NCI-H1092 (cell line): ENCODE results near the gene STAC3.
A peak's percentile ranks its signal among the peaks of the same experiment; 100 is the strongest.

Experiments
- DNase-seq: peaks from one replicate; lab custom pipeline; 2025; lab: John Stamatoyannopoulos, UW

The STAC3 gene

DNA sequence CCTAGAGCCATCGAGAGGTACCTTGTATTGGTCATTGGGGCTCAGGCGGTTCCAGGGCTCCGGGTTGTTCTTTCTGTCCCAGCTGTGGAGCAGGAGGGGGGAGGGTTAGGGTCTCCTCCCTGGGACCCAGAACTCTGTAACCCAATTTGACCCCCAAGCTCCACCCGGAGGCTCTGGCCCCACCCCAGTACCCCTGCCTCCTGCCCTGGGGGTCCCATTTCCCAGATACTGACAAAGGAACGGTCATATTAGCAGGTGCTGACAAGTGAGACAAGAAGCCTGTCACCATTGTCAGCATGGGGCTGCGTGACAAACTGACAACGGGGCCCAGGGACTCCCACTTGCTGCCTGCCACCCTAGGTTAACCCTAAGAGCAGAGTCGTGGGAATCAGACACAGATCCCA, 15.3 kb downstream of the STAC3 start:
- DNase-seq = no peak

DNA sequence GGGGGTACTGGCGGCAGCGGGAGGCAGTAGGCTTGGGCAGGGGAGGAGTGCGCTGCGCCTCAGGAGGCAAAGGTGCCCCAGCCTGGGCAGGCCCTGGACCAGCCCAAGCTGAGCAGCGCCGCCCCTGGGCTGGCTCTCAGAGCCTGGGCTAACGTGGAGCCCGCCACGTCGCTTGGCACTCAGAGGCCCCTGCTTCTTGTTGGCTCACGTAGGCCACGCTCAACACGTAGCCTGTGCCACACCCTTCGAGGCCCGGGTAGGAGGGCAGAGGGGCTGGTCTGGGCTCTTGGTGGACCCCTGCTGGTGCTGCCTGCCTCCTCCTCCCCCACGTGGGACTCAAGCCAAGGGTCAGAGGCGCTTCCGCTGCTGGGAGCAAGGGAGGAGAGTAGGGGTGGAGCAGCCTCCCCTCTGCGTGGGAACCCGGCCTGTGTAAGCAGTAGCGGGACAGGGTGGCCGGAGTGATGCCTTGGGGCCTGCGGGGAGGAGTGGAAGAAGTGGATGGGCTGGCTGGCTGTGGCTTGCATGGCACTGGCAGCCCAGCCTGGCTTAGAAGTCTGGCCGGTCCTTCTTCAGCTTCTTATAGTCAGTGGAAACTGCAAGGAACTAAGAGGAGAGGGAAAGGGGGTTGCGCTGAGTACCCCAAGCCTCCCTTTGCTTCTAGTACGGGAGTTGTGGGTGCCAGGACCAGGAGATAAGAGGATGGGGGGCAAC, 15.8 kb downstream of the STAC3 start:
- no peak for DNase-seq

DNA sequence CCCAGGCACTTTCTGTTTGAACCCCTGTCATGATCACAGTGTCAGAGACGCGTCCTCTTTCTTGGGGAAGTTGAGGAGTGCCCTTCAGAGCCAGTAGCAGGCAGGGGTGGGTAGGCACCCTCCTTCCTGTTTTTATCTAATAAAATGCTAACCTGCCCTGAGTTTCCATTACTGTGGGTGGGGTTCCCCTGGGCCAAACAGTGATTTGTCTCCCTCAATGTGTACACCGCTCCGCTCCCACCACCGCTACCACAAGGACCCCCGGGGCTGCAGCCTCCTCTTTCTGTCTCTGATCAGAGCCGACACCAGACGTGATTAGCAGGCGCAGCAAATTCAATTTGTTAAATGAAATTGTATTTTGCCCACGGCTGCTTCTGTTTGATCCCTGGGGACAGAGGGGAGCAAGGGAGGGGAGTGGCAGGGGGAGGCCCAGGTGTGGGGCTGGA, 16.4 kb downstream of the STAC3 start:
- DNase-seq = no peak

DNA sequence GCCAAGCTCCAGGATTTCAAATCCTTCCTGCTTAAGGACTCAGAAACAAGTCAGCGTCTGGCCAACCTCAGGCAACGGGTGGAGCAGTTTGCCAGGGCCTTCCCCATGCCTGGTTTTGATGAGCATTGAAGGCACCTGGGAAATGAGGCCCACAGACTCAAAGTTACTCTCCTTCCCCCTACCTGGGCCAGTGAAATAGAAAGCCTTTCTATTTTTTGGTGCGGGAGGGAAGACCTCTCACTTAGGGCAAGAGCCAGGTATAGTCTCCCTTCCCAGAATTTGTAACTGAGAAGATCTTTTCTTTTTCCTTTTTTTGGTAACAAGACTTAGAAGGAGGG, 16.8 kb downstream of the STAC3 start:
- no peak for DNase-seq

DNA sequence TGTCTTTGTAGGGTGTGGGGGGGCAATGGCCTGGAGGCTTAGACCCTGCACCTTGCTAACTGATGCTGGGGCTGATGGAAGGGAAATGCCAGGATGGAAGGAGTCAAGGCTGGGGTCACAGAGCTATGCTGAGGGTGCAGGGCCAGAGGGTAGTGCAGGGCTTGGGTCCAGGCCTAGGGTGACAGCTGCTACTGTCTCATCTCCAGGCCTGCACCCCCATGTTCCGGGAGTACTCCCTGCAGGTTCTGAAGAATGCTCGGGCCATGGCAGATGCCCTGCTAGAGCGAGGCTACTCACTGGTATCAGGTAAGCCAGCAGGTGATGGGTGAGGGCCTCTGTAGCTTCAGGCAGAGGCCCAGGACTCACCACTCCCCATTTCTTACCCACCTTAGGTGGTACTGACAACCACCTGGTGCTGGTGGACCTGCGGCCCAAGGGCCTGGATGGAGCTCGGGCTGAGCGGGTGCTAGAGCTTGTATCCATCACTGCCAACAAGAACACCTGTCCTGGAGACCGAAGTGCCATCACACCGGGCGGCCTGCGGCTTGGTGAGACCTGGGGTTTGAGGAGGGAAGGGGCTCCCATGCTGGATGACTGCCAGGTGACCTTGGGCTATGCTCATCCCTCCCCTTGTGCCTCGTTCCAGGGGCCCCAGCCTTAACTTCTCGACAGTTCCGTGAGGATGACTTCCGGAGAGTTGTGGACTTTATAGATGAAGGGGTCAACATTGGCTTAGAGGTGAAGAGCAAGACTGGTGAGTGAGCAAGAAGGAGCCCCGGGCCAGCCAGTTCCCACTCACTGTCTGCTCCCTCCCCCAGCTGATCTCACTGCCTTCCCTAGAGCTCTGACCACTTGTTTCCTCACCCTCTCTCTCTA, 17.4 kb downstream of the STAC3 start:
- DNase-seq = no peak

DNA sequence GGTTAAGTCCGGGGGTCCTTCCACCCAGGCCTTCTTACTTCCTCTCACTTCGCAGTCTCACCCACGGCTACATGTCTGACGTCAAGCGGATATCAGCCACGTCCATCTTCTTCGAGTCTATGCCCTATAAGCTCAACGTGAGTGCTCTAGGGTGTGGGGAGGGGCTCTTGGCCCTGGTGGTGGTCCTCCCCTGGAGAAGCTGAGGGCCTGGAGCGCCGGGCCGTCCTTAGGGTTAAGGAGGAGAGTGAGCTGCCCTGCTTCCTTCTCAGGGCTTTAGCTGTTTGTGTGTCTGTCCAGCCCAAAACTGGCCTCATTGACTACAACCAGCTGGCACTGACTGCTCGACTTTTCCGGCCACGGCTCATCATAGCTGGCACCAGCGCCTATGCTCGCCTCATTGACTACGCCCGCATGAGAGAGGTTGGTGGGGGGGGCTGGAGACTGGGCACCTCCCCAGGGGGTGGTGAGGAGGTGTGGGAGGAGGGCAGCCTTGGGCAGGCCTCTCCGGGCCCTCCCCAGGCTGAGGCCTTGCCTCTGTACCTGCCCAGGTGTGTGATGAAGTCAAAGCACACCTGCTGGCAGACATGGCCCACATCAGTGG, 18.7 kb downstream of the STAC3 start:
- no peak for DNase-seq

DNA sequence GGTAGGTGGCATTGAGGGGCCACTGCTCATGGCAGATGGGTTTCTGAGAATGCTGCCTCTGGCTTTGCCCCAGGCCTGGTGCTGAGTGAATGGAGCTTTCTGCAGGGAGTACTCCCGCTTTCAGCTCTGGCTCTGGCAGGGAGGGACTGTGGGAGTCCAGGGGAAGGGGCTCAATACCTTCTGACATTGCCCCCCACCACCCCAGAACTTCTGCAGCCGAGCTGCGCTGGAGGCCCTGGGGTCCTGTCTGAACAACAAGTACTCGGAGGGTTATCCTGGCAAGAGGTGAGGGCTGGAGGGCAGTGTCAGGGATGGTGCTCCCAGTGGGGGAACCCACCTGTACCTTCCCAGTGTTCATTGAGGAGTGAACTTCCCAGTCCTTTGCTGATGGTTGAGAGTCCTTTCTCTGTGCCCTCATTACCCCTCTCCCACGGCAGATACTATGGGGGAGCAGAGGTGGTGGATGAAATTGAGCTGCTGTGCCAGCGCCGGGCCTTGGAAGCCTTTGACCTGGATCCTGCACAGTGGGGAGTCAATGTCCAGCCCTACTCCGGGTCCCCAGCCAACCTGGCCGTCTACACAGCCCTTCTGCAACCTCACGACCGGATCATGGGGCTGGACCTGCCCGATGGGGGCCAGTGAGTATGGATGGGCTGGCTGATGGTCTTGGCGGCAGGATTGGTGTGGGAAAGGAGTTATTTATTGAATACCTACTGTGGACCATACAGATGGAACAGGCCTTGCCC, 19.5 kb downstream of the STAC3 start:
- no peak for DNase-seq

DNA sequence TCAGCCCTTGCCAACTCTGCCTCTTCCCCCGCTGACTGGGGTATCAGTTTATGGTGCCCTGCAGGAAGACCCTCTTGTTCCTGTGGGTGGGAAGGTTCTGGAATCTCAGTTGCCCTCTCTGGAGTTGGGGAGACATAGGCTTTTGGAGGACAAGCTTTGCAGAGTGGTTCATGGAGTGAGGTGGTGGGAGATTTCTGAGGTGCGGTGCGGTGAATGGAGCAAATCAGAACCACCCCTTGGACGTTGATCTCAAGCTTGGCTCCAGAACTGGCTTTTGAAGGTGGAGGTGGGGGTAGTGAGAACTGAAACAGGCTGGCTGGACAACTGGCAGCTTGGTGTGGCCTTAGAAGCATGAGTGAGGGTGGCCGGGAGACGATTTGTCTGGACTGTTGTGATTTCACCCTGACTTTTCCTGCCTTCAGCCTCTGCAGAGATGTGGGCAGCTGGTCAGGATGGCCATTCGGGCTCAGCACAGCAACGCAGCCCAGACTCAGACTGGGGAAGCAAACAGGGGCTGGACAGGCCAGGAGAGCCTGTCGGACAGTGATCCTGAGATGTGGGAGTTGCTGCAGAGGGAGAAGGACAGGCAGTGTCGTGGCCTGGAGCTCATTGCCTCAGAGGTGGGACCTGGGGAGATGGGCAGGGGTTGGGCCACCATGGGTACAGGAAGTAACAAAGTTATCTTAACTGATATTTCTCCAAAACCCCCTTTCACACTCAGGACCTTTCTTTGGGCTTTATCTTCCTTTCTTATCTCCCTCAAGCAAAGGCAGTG, 20.4 kb downstream of the STAC3 start:
- no peak for DNase-seq

DNA sequence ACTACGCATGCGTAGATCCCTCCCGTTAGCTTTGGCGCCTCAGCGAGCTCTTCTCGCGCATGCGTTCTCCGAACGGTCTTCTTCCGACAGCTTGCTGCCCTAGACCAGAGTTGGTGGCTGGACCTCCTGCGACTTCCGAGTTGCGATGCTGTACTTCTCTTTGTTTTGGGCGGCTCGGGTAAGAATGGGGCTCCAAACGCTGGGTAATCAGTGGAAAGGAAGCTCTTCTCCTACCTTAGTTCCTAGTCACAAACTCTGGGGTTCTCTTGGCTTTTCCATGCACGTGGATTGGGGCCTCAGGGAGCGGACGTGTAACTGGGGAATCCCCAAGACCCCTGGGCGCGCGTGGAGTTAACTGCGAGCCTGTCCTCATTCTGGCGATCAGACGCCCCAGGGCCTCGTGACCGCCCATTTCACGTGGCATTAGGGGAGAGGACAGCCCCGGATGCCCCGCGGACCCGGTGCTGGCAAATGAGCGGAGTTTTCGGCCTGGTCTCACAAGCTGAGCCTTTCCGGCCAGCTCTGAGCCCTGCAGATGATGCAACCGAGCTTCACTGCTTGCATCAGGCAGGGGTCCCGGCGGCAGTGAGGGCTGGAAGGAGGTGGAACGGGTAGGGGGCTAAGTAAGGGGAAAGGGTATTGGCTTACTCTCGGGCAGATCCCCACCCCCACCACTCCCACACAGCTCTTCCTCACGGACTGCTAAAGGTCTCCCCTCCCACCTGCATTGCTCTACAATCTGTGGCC, 21.2 kb downstream of the STAC3 start, which contains the start of gene SHMT2:
Gene SHMT2, plus strand, starts transcription at position 78 of the 747 bp plus-strand sequence. Its CDS starts 68 bp downstream, at position 146.
- DNase-seq = peak; percentile 89

DNA sequence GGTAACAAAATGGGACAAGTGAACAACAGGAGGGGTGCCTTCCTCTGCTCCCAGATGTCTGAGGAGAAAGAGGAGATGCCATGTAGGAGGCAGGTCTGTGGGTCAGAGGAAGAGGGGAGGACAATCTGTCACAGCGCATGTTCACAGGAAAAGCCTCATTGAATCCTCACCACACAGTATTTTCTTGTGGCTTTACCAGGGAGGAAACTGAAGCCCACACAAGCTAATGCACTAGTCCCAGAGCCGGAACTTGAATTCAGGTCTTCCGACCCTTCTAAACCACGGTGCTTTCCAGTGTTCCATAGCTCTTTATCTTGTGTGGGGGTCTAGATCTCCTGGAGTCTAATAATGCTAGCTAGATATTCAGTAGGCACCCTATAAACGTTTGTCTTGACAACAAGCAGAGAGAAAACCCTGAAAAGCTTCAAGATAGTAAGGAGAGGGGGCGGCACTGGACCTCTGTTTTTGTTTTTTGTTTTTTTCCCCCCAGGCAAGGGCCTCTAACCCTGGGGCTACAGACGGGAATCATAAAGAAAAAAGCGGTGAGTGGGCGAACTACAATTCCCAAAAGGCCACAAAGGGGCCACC, 21.8 kb downstream of the STAC3 start:
- no peak for DNase-seq

DNA sequence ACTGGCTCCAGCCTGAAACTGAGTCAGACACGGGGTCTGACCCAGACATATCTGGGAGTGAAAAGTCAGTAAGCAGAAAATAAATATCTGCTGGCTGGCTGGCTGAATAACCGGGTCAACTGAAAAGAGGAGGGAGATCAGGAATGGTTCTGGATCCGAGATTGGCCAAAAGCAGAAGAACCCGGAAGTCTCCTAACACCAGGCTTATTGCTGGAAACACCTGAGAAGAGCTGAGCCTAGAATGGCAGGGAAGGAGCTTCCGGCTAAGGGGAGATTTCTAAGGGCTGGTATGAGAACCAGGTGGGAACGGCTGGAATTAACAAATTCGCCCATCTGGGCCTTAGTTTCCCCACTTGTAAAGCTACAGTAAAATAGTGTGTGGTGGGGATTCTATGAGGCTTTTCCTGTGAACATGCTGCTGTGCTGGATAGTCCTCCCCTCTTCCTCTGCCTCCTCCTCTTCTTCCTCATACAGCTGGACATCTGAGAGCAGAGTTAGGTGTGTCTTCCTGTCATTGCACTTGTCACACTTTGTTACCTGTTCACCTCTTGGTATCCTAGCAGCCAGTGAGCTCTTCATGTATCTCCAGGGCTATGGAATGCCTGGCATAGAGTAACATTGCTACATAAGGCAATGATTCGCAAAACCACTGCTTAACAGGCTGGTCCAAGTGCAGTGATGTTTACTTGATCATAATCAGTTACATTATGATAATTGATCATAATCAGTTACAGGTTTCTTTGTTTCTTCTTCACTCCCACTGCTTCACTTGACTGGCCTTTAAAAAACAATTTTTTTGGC, 23.5 kb downstream of the STAC3 start:
- DNase-seq = no peak

DNA sequence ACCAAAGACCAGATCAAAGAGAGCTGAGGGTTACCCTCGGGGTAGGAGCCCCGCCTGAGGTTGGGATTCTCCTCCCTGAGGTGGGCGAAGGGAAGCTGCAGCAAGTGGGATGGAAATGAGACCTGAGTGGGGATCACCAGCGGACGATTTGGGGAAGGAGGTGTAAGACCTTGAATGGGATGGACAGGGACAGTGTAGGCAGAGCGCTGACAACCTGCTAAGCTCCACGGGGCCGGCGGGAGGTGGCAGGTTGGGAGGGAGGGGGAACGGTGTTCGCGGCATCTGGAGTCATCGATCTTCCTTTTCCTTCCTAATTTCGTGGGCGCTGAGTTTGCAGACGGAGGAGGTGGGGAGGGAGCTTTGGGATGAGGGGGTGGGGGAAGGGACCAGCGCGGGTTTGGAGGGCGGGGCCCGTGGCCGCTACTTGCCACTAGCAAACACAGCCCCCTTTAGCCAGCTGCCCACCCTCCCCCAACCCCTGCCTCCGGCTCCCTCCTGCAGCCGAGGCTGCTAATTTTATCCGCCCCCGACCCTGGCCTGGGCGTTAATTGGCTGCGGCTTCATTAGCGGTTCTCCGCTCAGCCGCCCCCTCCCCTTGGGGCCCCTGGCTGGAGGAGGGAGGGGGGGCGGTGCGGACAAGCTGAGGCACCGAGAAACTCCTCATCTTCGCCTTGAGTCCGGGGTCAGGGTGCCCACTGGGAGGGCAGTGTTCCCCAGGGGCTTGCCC, 24.2 kb downstream of the STAC3 start:
- no peak for DNase-seq

DNA sequence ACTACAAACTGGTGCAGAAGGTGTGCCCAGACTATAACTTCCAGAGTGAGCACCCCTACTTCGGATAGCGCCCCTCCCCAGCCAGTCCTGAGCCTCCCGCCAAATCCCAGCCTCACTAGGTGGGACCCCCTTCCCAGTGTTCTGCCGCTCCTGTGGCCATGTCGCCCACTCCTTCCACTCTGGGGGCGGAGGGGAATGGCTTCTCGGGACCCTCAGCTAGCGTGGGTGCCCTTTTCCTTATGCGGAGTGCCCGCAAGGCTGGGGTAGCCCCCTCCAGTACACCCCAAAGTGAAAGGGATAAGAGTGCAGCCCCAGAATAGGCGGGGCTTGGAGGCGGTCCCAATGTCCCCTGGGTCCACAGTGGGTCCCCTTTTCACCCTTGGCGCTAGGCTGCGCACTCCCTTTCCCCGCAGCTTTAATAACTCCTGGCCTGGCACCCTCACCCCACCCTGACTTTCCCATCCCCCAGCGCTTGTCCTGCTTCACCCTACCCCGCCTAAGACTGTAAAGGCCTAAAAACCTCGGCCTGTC, 25.2 kb downstream of the STAC3 start:
- no peak for DNase-seq

DNA sequence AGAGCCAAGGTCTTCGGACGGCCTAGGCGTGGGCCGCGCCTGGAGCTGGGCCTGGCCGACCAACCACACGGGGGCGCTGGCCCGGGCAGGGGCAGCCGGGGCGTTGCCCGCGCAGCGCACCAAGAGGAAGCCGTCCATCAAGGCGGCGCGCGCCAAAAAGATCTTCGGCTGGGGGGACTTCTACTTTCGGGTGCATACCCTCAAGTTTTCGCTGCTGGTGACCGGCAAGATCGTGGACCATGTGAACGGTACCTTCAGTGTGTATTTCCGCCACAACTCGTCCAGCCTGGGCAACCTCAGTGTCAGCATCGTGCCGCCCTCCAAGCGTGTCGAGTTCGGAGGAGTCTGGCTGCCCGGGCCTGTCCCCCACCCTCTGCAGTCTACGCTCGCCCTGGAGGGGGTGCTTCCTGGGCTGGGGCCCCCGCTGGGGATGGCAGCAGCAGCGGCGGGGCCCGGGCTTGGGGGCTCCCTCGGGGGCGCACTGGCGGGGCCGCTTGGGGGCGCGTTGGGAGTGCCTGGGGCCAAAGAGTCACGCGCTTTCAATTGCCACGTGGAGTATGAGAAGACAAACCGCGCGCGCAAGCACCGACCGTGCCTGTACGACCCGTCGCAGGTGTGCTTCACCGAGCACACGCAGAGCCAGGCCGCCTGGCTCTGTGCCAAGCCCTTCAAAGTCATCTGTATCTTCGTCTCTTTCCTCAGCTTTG, 25.9 kb downstream of the STAC3 start:
- no peak for DNase-seq

DNA sequence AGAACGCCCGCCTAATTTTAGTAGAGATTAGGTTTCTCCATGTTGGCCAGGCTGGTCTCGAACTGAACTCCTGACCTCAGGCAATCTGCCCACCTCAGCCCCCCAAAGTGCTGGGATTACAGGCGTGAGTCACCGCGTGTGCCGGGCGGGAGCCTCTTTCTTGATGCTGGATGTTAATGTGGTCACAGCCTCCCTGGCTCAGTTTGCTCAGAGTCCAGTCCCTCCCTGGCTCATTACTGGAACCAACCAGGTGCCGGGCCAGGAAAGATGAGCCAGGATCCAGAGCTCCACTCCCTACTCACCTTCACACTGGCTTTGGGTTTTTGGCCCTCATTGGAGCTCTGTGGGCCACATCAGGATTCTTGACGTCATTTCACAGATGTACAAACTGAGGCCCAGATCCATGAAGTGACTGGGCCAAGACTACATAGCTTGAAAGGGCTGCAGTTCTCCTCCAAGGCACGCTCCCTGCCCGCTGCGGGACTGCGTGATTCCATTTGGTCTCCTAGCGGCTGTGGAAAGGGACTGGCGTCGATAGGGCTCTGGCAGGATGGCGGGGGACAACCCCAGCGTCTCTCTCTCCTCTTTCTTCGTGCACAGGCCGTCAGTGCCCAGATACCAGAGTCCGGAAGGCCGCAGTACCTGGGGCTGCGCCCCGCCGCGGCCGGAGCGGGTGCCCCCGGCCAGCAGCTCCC, 26.6 kb downstream of the STAC3 start:
- no peak for DNase-seq

DNA sequence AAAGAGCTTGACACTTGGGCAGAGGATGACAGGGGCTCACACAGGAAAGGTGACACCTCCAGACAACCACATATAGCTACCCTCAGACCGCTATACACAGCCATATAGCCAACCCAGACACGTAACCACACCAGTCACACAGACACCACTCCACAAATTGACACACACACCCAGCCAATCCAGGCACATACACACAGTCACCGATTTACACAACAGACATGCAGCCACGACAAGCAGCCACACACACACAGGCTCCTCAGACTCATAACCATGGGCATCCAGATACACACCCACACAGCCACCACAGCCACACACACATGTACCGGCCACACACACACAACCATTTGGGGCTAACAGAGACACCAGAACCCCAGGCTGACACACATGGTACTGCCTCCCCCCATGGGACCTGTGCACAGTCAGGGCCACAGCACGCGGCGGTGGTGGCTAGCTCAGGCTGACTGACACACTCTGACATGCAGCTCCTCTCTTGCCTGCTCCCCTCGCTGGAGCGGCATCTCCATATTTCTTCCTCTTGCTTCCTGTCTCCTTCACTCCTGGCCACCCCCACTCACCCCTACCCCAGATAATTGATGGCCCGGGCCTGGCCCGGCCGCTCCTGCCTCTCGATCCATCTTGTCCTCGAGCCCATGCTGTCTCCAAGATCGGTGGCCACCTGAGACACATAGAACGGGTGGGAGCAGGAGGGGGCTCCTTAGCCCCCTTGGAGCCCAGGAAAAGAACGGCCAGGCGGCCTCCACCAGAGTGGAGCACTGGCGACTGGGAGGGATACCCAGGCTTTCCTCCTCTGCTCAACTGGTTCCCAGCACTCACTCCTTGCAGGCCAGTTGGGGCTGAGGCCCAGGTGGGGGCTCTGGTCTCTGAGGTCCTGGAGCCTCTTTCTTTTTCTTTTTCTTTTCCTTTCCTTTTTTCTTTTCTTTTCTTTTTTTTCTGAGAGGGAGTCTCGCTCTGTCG, 27.5 kb downstream of the STAC3 start:
- DNase-seq = no peak
